HG03280 (cell line): ENCODE measurements around the gene NGF.

Source experiments
- ATAC-seq: cut with Tn5 transposase; IDR thresholded peaks from one replicate; pipeline ENCODE4 v1.9.1; 2021; ENCODE audit warnings: mild to moderate bottlenecking, moderate library complexity; ENCODE audit not compliant: unreplicated experiment

NGF gene

DNA sequence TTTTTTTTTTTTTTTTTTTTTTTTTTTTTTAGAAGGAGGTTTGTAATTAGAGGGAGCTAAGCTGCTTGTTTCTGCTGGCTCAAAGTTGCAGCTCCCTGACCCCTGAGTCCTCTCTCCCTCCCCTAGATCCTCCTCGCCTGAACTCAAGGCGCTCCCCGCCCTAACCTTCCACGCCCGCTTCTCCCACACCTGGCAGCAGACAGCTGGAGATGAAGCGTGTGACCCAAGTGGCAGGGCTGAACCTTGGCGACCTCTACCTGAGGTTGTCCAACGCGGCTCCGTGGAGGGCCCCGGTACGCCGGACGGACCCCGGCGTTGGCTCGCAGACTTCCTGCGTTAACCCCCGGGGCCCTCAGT, 795 bp downstream of the NGF start:
- ATAC-seq, result no peak

DNA sequence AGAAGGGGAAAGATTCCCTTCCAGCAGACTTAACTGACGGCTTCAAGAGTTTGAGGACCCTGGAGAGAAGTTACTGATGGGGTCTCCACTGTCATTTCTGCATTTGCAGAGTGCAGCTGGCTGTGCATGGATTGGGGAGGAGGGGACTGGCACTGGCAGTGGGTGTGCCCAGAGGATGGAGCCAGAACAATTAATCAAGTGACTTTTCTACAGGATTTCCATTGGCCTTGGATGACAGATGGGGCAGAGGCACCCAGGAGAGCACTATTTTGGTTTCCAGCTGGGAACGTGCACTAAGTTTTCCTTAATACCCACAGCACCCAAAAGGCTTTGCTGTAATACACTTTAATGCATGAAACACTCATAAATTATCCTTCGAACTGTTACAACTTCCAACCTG, 1.3 kb downstream of the NGF start:
- no peak for ATAC-seq

DNA sequence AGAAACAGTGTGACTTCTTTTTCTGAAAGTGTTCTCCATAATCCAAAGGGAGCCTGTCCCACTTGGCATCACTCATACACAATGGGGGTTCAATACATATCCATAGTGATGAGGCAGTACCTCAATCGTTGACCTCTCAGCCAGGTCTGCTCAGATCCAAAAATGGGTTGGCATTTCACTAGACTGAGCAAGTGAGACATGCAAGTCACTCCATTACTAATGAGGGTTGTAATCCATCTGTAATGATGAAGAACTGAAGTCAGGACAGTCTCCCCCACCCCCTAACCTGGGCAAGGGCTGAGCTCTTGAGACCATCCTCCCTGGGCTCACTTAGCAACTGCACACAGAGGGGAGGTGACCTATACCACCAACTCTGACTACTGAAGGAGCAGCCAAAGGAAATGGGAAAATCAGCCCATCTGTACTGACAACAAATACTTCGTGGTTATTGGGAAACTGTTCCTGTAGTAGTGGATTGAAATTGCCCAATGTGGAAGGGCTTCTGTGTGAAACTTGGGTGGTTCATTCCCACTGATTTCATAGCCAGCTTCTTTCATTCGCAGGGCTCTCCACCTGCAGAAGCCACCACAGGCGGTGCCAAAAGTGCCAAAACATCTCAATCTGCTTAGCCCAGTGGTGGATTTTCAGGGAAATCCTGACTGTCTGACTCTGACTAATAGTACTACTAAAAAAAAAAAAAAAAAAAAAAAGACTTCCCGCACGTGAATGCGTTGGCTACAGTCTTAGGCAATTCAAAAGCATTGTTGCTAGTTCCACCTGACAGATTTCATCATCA, 5.0 kb downstream of the NGF start:
- no peak for ATAC-seq

DNA sequence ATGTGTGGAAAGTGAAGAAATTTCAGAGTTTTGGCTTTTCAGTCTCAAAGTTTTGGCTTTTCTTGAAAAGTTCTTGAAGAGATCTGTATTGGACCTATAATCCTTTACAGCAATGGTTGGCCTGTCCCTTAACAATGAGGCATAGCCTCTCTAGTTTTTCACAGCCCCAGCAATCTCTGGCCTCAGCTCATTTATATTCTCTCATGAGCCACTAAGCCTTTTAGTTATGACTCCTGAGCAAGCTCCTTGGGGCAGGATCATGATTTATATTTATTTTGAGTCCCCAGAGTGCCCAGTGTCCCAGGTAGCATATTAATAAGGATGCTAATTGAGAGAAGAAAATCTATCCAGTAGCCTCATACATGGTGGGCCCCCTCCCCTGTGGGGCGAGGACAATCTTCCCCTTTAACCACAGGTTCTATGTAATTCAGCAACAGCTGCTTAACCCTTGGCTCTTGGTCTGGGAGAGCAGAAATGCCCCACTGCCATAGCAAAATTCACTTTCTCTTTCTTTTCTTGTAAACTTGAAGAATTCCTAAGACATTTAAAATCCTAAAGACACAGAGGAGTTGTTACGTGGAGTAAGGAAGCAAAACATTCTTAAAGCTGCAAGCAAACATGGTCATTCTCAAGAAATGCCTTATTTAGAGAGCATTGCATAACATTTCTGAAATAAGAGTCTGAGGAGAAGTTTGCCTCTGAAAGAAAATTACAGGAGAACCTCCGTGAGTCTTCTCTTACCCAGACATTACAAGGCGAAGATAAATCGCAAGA, 6.3 kb downstream of the NGF start:
- no peak for ATAC-seq

DNA sequence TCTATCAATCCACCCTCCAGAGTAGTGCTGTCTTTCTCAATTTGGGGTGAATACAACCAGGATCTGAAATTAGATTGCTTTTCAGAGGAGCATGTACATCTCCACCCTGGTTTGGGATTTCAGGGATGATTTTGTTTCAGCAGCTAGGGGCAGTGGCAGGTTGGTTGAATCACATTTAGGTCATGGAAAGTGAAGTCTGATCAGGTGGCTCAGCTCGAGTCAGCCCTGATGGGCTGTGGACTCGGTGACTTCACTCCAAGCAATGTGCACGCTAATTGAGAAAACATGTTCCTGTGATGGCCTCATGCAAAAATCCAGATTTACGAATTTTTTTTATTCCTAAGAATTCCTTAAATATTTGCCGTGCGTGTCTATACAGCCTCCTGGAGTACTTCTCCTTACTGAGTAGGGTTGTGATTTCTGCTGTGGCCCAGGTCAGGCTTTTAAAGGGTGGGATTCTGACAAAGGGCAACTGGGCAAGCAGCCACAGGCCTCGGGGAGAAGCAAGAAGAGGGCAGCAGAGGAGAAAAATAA, 7.5 kb downstream of the NGF start:
- no peak for ATAC-seq

DNA sequence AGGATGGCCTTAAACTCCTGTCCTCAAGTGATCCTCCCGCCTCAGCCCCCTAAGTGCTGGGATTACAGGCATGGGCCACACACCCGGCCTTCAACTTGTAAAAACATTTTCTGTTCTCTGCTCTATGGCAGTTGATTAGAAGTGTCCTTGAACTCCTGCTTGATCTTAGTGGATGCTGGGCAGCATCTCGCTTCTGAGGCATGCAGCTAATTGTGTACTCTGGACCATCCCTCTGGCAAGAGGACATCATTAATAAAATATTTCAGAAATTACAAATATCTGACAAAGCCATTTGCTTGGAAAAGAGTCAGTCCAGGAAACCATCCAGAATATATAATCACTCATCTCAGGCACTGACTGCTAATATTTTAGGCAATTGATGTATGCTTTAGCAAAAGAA, 8.1 kb downstream of the NGF start:
- no peak for ATAC-seq

DNA sequence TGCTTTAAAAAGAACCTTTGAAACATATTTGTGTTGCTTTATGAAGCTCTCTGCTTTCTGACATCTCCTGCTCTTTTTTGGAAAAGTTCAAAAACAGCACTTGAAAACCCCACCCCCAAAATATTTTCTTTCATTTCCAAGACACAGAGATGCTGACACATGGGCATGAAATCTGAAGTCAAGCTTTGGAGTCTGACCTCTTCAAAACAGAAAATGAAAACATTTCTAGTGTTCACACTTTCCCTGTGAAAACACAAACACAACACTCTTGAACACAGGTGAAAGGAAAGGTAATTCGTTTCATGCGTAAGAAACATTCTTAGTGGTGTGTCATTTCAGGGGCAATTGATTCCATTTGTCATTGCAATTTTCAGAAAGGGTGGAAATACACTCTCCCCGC, 10.8 kb downstream of the NGF start:
- no peak for ATAC-seq

DNA sequence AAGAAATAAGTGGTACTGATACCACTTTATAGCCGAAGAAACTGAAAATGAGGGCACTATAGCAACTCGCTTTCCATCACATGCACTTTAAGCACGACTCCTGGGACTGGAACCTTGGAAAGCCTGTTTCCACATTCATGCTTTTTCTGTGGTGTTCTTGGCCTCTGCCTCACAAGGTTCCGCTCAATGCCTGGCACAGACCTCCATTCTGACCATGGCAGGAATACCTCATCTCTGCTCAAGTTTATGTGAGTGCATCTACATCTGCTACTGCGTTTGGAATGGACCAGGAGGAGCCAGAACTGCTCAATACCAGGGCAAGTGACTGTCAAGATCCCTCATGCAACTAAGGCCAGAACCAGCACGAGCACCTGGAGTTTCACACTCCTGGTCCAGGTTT, 11.6 kb downstream of the NGF start:
- ATAC-seq, result no peak

DNA sequence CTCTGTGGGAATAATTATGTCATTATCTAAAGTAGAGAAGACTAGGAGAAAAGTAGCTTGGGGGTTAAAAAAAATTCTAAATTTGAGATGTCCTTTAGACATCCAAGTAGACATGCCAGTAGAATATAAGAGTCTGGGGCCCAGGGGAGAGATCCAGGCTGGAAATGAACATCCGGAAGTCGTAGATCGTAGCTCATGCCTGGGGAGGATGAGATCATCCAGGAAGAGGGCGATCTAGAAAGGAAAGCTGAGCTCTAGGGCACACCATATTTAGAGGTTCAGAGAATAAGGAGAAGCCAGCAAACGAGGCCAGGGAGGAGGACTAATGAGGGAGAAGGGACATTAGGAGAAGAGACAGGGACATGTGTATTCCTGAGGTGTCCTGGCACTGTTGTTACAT, 12.2 kb downstream of the NGF start:
- ATAC-seq, result no peak

DNA sequence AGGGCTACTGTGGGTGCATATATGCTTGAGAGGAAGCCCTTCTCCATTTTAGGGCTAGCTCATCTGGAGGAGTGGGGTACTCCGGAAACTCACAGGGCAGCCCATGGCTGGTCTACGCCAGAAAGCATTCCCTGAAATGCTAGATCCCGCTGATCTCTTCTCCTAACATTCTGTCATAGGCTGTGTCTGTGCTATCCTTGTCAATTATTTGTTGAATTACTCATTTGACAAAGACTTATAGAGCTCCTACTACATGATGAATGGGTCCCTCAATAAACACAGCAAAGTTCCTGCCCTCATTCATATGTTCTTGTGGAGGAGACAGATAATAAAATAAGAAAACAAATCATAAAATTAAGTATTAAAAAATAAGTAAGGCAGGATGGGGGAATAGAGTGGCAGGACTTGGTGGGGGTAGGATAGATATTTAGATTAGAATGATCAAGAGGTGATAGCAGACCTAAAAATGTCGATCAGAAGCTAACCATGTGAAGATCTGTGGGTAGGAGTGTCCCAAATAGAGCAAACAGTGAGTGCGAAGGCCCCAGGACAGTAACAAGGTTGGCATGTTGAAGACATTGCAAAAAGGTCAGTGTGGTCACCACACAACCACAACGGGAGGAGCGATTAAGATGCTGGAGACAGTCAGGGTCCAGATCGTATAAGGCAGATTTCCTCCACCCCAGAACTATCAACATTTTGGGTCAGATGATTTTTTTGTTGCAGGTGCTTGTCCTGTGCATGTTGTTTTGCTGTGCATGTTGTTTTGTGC, 13.2 kb downstream of the NGF start:
- no peak for ATAC-seq

DNA sequence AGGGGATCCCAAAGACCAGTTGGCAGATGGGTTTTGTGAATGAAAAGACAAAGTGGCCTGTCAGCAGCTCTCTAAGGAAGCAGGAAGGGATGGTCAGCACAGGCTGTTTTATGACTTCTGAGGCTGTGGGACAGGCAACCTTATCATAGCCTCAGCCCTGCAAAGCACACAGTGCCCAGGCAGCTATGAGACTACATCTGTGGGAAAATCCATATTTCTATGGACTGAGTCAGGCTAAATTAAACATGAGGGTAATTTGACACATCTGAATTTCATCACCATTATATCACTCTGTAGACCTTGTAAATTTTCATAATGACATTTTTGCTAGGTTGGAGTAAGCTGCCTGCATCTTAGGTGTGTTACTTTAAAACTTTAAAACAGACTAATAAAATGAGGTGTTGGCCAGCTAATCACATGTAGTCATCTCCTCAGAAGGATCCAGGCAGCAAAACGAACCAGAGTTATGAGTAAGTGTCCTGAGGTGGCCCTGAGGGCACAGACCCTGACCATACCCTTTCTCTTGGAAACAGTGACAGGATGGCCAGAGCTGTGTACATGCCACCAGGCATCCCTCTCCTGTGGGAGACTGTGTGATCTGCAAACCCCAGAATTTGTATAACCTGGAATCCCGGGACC, 14.6 kb downstream of the NGF start:
- ATAC-seq, result no peak

DNA sequence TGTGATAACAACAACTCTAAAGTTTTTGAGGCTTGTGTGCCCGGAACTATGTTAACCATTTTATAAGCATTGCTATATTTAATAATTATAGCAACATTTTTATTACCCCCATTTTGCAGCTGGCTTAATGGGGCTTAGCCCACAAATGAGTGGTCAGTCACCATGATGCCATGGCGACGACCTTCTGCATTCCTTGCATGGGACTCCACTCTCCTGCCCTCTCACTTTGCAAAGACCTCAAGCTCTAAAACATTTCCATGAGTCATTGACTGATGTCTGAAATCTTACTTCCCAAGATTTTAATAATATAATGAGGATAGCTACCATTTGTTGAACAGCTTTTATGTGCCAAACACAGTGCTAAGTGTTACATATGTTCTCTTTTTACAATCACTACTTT, 15.4 kb downstream of the NGF start:
- ATAC-seq, result no peak

DNA sequence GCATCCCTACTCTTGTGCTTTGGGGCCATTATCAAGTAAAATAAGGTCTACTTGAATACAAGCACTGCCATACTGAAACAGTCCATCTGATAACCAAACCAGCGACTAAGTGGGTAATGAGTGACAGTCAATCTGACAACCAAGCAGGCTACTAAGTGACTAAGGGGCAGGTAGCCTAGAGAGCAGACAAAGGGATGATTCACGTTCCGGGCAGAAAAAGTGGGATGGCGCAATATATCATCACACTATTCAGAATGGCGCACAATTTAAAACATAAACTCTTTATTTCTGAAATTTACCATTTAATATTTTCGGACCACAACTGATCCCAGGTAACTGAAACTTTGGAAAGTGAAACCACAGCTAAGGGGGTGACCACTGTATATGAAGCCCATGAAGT, 17.7 kb downstream of the NGF start:
- ATAC-seq, result no peak

DNA sequence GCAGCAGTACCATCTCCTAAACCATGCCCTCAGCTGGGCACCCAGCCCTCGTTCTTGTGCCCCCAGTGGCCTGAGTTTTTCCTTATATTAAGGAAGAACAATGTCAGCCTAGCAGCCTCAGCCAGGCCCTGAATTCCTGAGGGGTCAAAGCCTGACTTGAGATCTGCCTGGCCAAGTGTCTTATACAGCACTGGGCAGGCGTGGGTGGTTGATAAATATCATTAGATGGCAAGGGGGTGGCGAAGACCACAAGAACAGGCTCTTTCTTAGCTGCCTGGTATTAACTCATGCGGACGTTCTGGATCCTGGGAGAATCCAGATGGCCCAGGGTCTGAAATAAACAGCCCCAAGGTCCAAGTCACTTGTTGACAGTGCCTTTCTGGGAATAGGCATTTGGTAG, 18.3 kb downstream of the NGF start:
- no peak for ATAC-seq

DNA sequence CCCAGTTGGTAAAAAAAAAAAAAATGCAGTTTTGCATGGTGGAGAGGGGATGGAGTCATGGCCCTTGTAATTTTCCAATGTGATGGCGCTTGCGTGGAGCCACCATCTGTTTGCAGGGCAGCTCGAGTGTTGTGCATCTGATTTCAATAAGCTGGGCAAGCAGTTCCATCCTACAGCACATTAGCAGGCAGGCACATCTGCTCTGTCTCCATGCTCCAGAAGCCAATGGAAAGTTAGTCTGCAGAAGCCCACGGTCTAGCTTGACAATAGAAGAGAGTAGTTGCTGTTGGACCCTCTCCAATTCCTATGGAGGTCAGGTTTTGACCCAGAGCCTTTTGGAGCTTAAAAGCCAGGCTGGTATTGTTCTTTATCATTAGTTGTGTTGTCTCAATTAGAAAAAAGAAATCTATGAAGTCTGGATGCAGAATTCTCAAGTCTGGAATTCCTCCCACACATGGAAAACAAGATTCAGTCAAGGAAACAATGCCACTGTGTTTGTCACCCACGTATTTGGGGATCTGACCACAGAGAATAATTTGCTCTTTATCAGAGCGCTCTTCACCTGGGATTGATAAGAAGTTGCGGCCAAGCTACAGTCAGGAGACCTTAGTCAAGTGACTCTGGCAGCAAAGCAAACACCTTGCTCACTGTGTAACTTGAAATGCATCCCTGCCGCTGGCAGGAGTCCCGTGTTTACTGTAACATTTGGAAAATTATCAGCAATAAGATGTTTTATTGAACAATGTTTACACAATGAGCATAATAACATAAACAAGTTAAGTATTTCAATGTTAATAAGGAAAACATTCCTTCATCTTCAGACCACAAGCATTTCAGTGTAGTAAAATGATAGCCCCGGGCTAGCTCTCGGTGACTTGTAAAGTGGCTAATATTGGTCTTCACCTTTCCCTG, 20.7 kb downstream of the NGF start:
- no peak for ATAC-seq

DNA sequence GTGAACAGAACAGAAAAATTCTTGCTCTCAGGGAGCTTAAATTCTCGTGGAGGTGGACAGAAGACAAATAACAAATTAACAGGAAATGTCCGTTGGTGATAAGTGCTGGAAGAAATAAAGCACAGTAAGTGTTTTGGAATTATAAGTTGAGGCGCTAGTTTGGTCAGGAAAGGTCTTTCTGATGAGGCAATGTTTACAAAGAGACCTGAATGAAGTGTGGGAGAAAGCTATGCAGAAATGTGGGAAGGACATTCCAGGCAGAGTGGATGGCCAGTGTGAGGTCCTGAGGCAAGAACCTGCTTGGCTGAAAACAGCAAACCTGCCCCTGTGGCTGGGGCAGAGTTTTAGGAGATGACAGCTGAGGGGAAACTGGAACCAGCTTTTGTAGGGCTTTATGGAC, 23.3 kb downstream of the NGF start:
- no peak for ATAC-seq

DNA sequence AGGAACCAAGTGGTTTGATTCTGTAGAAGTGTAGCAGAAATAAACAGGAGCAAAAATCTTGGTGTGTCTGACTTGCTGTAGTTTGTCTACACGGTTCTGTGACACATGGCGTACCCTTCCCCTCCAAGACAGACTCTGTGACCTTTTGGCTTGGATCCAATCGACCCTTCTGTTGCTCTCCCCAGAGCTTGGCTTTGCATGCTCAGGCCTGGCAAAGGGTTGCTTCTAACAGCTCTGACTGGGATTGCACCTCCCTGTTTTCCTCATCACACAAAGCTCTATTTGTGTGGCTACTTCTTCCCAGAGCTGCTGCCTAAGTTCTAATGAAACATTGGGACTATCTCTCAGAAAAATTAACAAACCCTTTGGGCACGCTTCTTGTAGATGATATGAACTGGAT, 24.0 kb downstream of the NGF start:
- no peak for ATAC-seq

DNA sequence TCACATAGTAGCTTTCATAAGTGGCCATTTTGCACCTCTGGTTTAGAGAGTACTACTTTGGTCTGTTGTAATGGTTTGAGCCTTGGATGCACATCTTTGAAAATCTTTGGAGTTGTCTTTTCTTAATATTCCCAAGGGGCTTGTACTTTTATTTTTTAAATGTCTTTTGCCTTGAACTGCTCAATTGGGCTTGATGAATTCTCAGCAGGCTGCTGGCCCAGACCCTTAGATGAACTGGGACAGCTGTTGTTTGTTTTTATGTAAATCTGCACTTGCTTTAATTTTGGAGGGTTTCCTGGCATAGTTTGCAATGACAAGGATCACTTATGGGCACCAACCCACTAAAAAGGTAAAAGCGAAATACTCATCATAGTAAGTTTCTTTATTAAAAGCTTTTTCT, 24.9 kb downstream of the NGF start:
- ATAC-seq, result no peak

DNA sequence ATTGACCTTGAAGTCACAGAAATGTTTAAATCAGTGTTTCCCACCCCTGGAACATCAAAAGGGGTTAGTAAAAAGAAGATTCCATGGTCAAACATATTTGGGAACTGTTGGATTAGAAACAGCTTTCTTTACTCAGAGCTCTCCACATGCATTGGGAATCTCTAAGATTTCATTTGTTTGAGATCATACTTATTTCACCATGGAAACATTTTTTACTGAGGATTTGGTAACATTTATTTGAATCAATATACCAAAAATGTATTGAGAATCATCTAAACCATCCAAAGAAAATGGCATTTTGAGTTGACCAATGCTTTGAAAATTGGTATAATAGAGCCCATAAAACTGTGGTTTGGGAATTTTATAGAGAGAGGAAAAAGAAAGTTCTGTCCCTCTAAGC, 25.3 kb downstream of the NGF start:
- ATAC-seq, result no peak

DNA sequence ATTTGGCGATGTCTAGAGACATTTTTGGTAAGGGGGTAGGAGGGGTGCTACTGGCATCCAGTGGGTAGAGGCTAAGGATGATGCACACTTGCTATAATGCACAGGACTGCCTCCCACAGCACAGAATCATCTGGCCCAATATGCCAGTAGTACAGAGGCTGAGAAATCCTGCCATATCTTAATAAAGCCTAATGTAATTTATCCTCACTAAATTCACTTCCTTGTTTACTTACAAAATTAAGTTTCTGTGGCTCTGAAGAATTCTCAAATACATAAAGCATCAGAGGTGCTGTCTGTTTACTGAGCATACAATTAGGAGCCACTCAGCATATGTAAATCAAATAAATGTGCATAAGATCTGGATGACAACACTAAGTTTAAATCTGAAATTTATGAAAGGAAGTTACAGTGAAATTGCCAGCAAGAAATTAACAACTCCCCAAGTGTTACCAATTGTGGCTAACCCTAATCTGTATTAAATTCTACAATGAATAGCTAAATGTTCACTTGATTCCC, 26.5 kb downstream of the NGF start:
- ATAC-seq, result no peak
